Tibial nerve (tissue), 4 donors: Measurements from ENCODE around the gene ATP5MC2. TPM values are rescaled to one million over a fixed set of nuclear protein-coding genes. Genes with fewer than 3 reads are reported as not detected.

Source experiments
- DNase-seq, 2 donors: peaks; one replicate each; pipeline ENCODE4 v3.0.0-alpha.2; 2019; ENCODE audit warnings: low spot score in 2 of 2
- H3K27ac ChIP-seq, 4 donors: fragments of 200-600 bp; sonication (generic) in 3 of 4; one replicate each; pipeline ENCODE4 v1.5.1; 2017 to 2019; ENCODE audit warnings: mild to moderate bottlenecking in 1 of 4
- H3K27me3 ChIP-seq, 2 donors: fragments of 200-600 bp; sonication (generic) in 1 of 2; one replicate each; pipeline versions ENCODE4 v1.5.1 to v1.6.0; 2017 to 2019
- H3K36me3 ChIP-seq, 3 donors: fragments of 200-600 bp; sonication (generic); one replicate each; pipeline ENCODE4 v1.5.1; 2018 to 2019
- H3K4me1 ChIP-seq, 4 donors: fragments of 200-600 bp; sonication (generic) in 3 of 4; one replicate each; pipeline ENCODE4 v1.5.1; 2017 to 2019
- H3K4me3 ChIP-seq, 4 donors: fragments of 200-600 bp; sonication (generic) in 3 of 4; one replicate each; pipeline ENCODE4 v1.5.1; 2017 to 2019; ENCODE audit warnings: mild to moderate bottlenecking in 1 of 4, moderate library complexity in 1 of 4
- H3K9me3 ChIP-seq, 4 donors: fragments of 200-600 bp; sonication (generic) in 3 of 4; one replicate each; pipeline ENCODE4 v1.5.1; 2017 to 2019
- CTCF ChIP-seq, 5 experiments: fragments of 200-600 bp in 3 of 5; fragments of 450-650 bp in 2 of 5; sonication (generic) in 3 of 5; IDR thresholded peaks; one replicate each; pipeline ENCODE4 v1.5.1; 2016 to 2019; ENCODE audit warnings: antibody characterized with exemption in 5 of 5, mild to moderate bottlenecking in 3 of 5, moderate library complexity in 2 of 5
- EP300 ChIP-seq, 2 donors: sonication (generic); formaldehyde crosslinking; IDR thresholded peaks; one replicate each; pipeline ENCODE4 v1.6.1; 2017; ENCODE audit warnings: antibody characterized with exemption in 2 of 2, mild to moderate bottlenecking in 1 of 2
- POLR2A ChIP-seq, 2 donors: fragments of 450-650 bp; IDR thresholded peaks; one replicate each; pipeline ENCODE4 v1.6.1; 2017; ENCODE audit warnings: antibody characterized with exemption in 2 of 2, mild to moderate bottlenecking in 2 of 2, moderate library complexity in 2 of 2
- WGBS, 2 donors: methylation state at CpG; one replicate each; pipeline ENCODE4 v1.1.5; 2018; 5-methylcytosine and 5-hydroxymethylcytosine counted together
- total RNA-seq, 4 donors: library from RNA; depleted of rRNA; stranded (reverse); fragments of >200 nt; gene quantifications; one replicate each; pipeline ENCODE4 v1.1.0, GENCODE V29; 2016

ATP5MC2 gene
- total RNA-seq, 4 donors from 2014 or later, result 191 to 223 (median 208) TPM

GRCh38 chr12:53695152-53696145 is 19.6 kb upstream of the ATP5MC2 start:
- Histone ChIP-seq H3K4me1 (peaks cover 0 to 28% (median 20%) of the 10 kb centered on the region in 4 donors), H3K27ac (no peak overlapping the region), H3K9me3 (no peaks in the 10 kb centered on the region), H3K4me3 (peak overlapping the region in 3 of 4 donors; percentile 16 to 43 (median 21)), H3K27me3 (peaks cover 2 to 92% of the 10 kb centered on the region in 2 donors), H3K36me3 (no peaks in the 10 kb centered on the region)
- TF ChIP-seq EP300 (IDR thresholded peaks at IDR 0.05), result no peak
- no peak for TF ChIP-seq POLR2A (IDR thresholded peaks at IDR 0.05)
- TF ChIP-seq CTCF (IDR thresholded peaks at IDR 0.05), result no peak
- WGBS, 2 donors, result 8 to 14% methylated on average over 40 to 55 of the region's 57 CpGs
- no peak for DNase-seq

- TF ChIP-seq EP300 (IDR thresholded peaks at IDR 0.05) (no peak), POLR2A (IDR thresholded peaks at IDR 0.05) (no peak), CTCF (IDR thresholded peaks at IDR 0.05) (no peak)
- Histone ChIP-seq H3K27me3 (peaks cover 2 to 86% of the 10 kb centered on the region in 2 donors), H3K36me3 (no peaks in the 10 kb centered on the region), H3K9me3 (no peaks in the 10 kb centered on the region), H3K4me3 (peak overlapping the region in 2 of 4 donors; percentile 16 to 43), H3K4me1 (peaks cover 0 to 28% (median 20%) of the 10 kb centered on the region in 4 donors), H3K27ac (no peak overlapping the region)
- WGBS, 2 donors, result 43 to 51% methylated on average over 16 of the region's 16 CpGs
- DNase-seq, result no peak
Measured at GRCh38 chr12:53694756-53695151, 18.9 kb upstream of the ATP5MC2 start.

- Histone ChIP-seq H3K4me1 (no peaks in the 10 kb centered on the region), H3K36me3 (no peaks in the 10 kb centered on the region), H3K4me3 (no peak overlapping the region), H3K27me3 (peaks cover 0 to 22% of the 10 kb centered on the region in 2 donors), H3K27ac (no peak overlapping the region), H3K9me3 (no peaks in the 10 kb centered on the region)
- no peak for TF ChIP-seq CTCF (IDR thresholded peaks at IDR 0.05)
- TF ChIP-seq EP300 (IDR thresholded peaks at IDR 0.05), result no peak
- no peak for TF ChIP-seq POLR2A (IDR thresholded peaks at IDR 0.05)
- 80 to 82% methylated on average over 4 of the region's 4 CpGs for WGBS, 2 donors
- DNase-seq, result no peak
Measured at GRCh38 chr12:53688134-53688533, 12.3 kb upstream of the ATP5MC2 start.

GRCh38 chr12:53686436-53686835 is 10.6 kb upstream of the ATP5MC2 start:
- Histone ChIP-seq H3K27me3 (peaks cover 0 to 5% of the 10 kb centered on the region in 2 donors), H3K9me3 (no peaks in the 10 kb centered on the region), H3K36me3 (no peaks in the 10 kb centered on the region), H3K4me3 (no peak overlapping the region), H3K4me1 (no peaks in the 10 kb centered on the region), H3K27ac (no peak overlapping the region)
- DNase-seq, result no peak
- no peak for TF ChIP-seq EP300 (IDR thresholded peaks at IDR 0.05)
- TF ChIP-seq POLR2A (IDR thresholded peaks at IDR 0.05), result no peak
- TF ChIP-seq CTCF (IDR thresholded peaks at IDR 0.05), result no peak
- WGBS, 2 donors, result 66 to 78% methylated on average over 3 of the region's 3 CpGs

- TF ChIP-seq CTCF (IDR thresholded peaks at IDR 0.05), result no peak
- no peak for TF ChIP-seq POLR2A (IDR thresholded peaks at IDR 0.05)
- TF ChIP-seq EP300 (IDR thresholded peaks at IDR 0.05), result no peak
- H3K4me3 ChIP-seq, result no peak overlapping the region
- 60 to 65% methylated on average over 3 of the region's 3 CpGs for WGBS, 2 donors
- H3K9me3 ChIP-seq, result no peaks in the 10 kb centered on the region
- no peaks in the 10 kb centered on the region for H3K36me3 ChIP-seq
- H3K27me3 ChIP-seq, result no peaks in the 10 kb centered on the region
- no peak overlapping the region for H3K27ac ChIP-seq
- no peaks in the 10 kb centered on the region for H3K4me1 ChIP-seq
- DNase-seq, result no peak
Measured at GRCh38 chr12:53684654-53685220, 8.9 kb upstream of the ATP5MC2 start.
